Natural killer cell (primary cell): Measurements from ENCODE around the gene LZTR1. TPM values are rescaled to one million over a fixed set of nuclear protein-coding genes. Genes with fewer than 3 reads are reported as not detected.
"Not testable (repeated sequence)": the region's sequence is repeated elsewhere in the genome, so short reads cannot be mapped to it uniquely, and the experiment has no call there.

Source experiments
- ATAC-seq, 3 donors: fragments of 150-1000 bp in 2 of 3; fragments of 200-7000 bp in 1 of 3; cut with Tn5 transposase; 1 replicate in 1 of 3; 2 replicates in 2 of 3; pipeline ENCODE4 v1.10.0; 2021; ENCODE audit warnings: mild to moderate bottlenecking in 2 of 3, moderate library complexity in 2 of 3
- DNase-seq, 2 donors: peaks; one replicate each; pipeline versions ENCODE4 v3.0.0 to v3.0.0-alpha.2; 2013 to 2021; ENCODE audit warnings: mixed read lengths in 1 of 2
- H3K27ac ChIP-seq: one replicate; pipeline ENCODE4 v1.5.1; 2013; ENCODE audit warnings: mild to moderate bottlenecking, low read length
- H3K27me3 ChIP-seq: one replicate; pipeline ENCODE4 v1.6.1; 2013; ENCODE audit warnings: low read length; ENCODE audit not compliant: control insufficient read depth, insufficient read depth
- H3K36me3 ChIP-seq: one replicate; pipeline ENCODE4 v1.6.1; 2013; ENCODE audit warnings: low read length; ENCODE audit not compliant: control insufficient read depth, insufficient read depth
- H3K4me1 ChIP-seq: one replicate; pipeline ENCODE4 v1.6.1; 2013; ENCODE audit warnings: low read length; ENCODE audit not compliant: control insufficient read depth, insufficient read depth
- H3K4me3 ChIP-seq: one replicate; pipeline ENCODE4 v1.5.1; 2013; ENCODE audit warnings: low read length
- H3K9me3 ChIP-seq: one replicate; pipeline ENCODE4 v1.6.1; 2013; ENCODE audit warnings: low read length; ENCODE audit not compliant: control insufficient read depth, insufficient read depth
- H3K27ac Mint-ChIP-seq, 2 donors: one replicate each; pipeline ENCODE4 v1.8.0; 2022; ENCODE audit warnings: mild to moderate bottlenecking in 2 of 2, mixed read lengths in 2 of 2, moderate library complexity in 1 of 2
- H3K27me3 Mint-ChIP-seq, 2 donors: one replicate each; pipeline ENCODE4 v1.8.0; 2022; ENCODE audit warnings: low read depth in 2 of 2, mixed read lengths in 2 of 2
- H3K36me3 Mint-ChIP-seq: one replicate; pipeline ENCODE4 v1.8.0; 2022; ENCODE audit warnings: mixed read lengths
- H3K4me1 Mint-ChIP-seq, 2 donors: one replicate each; pipeline ENCODE4 v1.8.0; 2022; ENCODE audit warnings: mixed read lengths in 2 of 2
- H3K4me3 Mint-ChIP-seq: one replicate; pipeline ENCODE4 v1.8.0; 2022; ENCODE audit warnings: mild to moderate bottlenecking, moderate library complexity, mixed read lengths
- H3K9me3 Mint-ChIP-seq, 2 donors: one replicate each; pipeline ENCODE4 v1.8.0; 2022; ENCODE audit warnings: mixed read lengths in 2 of 2
- CTCF ChIP-seq: fragments of 200-600 bp; IDR thresholded peaks from one replicate; pipeline ENCODE4 v1.8.0; 2022; ENCODE audit warnings: antibody characterized with exemption
- WGBS: methylation state at CpG from one replicate; pipeline ENCODE4 v1.1.7; 2013; ENCODE audit warnings: missing lambda C conversion rate; ENCODE audit not compliant: insufficient coverage; 5-methylcytosine and 5-hydroxymethylcytosine counted together
- intact Hi-C: fragments of 100-400 bp; cut with micrococcal nuclease; formaldehyde crosslinking; loops from one replicate; pipeline ENCODE4 v1.14.2; 2022
- total RNA-seq, 4 donors: library from RNA; stranded (reverse); fragments of 120-200 nt in 1 of 4; gene quantifications; one replicate each; pipeline versions ENCODE4 v1.2.3 to v1.2.4, GENCODE V29; 2013 to 2022

LZTR1 gene
- total RNA-seq, result 10 to 100 TPM; 71.9 to 85.0 (median 82.0) TPM
- 40.0 TPM for total RNA-seq (2013)

- H3K4me3 ChIP-seq, result peak within 1 kb of the TSS; percentile 78
- peaks cover 2 to 3% of the 10 kb centered on the region in 2 donors for H3K9me3 Mint-ChIP-seq
Measured at GRCh38 chr22:20981787-20982562, at the start of gene LZTR1. TSS of gene LZTR1 (plus strand) at chr22:20982297. CDS start at chr22:20982372, 75 bp downstream.

GRCh38 chr22:20933910-20934309 lies 48.2 kb upstream of the LZTR1 start:
- peaks cover 59 to 70% of the 10 kb centered on the region in 2 donors for H3K4me1 Mint-ChIP-seq
- H3K9me3 Mint-ChIP-seq, result no peaks in the 10 kb centered on the region
- no peak for DNase-seq
- peak overlapping the region; percentile 42 to 47 for H3K27ac Mint-ChIP-seq
- intact Hi-C loops, result no loop called here
- no peak overlapping the region for H3K27ac ChIP-seq
- H3K36me3 ChIP-seq, result peaks cover 25% of the 10 kb centered on the region
- WGBS, result 92% methylated on average over 7 of the region's 7 CpGs
- H3K27me3 Mint-ChIP-seq, result no peaks in the 10 kb centered on the region
- no peak for ATAC-seq
- no peaks in the 10 kb centered on the region for H3K9me3 ChIP-seq
- TF ChIP-seq CTCF, result no peak
- peaks cover 14% of the 10 kb centered on the region for H3K4me1 ChIP-seq
- no peak overlapping the region for H3K4me3 ChIP-seq
- H3K4me3 Mint-ChIP-seq, result no peak overlapping the region
- no peaks in the 10 kb centered on the region for H3K27me3 ChIP-seq
- H3K36me3 Mint-ChIP-seq, result peaks cover 5% of the 10 kb centered on the region

More at GRCh38 chr22:20981787-20982562, at the start of gene LZTR1:
- ATAC-seq (peak; percentile 75 to 87 (median 85)), DNase-seq (peak; percentile 77 to 81)
- Histone ChIP-seq H3K4me1 (peaks cover 32% of the 10 kb centered on the region), H3K36me3 (peaks cover 6% of the 10 kb centered on the region), H3K27me3 (no peaks in the 10 kb centered on the region), H3K9me3 (peaks cover 6% of the 10 kb centered on the region), H3K27ac (peak within 1 kb of the TSS; percentile 77)
- WGBS, result under 1% methylated on average over 87 of the region's 87 CpGs
- Mint-ChIP-seq H3K4me1 (peaks cover 27 to 46% of the 10 kb centered on the region in 2 donors), H3K4me3 (peak within 1 kb of the TSS; percentile 92), H3K27me3 (no peaks in the 10 kb centered on the region), H3K27ac (peak within 1 kb of the TSS; percentile 80 to 92), H3K36me3 (no peaks in the 10 kb centered on the region)
- intact Hi-C loops, result loop anchor here (1.0 to 2.0 kb wide), 3 partner anchors 19 to 63 kb away; partner anchors contain the start of gene LRRC74B
- TF ChIP-seq CTCF, result no peak

- H3K27ac ChIP-seq, H3K27me3 ChIP-seq, intact Hi-C loops, H3K4me3 ChIP-seq, H3K27me3 Mint-ChIP-seq, H3K4me3 Mint-ChIP-seq, H3K9me3 Mint-ChIP-seq, H3K9me3 ChIP-seq, H3K36me3 Mint-ChIP-seq, ATAC-seq, DNase-seq: not testable (repeated sequence)
- WGBS, result 93% methylated on average over 9 of the region's 9 CpGs
- peak overlapping the region; percentile 18 to 42 for H3K27ac Mint-ChIP-seq
- peaks cover 60 to 71% of the 10 kb centered on the region in 2 donors for H3K4me1 Mint-ChIP-seq
- Histone ChIP-seq H3K36me3 (peaks cover 25% of the 10 kb centered on the region), H3K4me1 (peaks cover 14% of the 10 kb centered on the region)
Measured at GRCh38 chr22:20935049-20935448, 47.0 kb upstream of the LZTR1 start.

GRCh38 chr22:20935780-20936539 lies 46.1 kb upstream of the LZTR1 start:
- H3K27me3 Mint-ChIP-seq, H3K27ac ChIP-seq, H3K9me3 Mint-ChIP-seq, H3K36me3 Mint-ChIP-seq, H3K9me3 ChIP-seq, ATAC-seq, H3K27me3 ChIP-seq, intact Hi-C loops, H3K4me3 ChIP-seq, H3K4me3 Mint-ChIP-seq, DNase-seq: not testable (repeated sequence)
- H3K36me3 ChIP-seq, result peaks cover 25% of the 10 kb centered on the region
- Mint-ChIP-seq H3K27ac (peak overlapping the region; percentile 18 to 27), H3K4me1 (peaks cover 65 to 75% of the 10 kb centered on the region in 2 donors)
- WGBS, result 96% methylated on average over 11 of the region's 11 CpGs
- H3K4me1 ChIP-seq, result peaks cover 16% of the 10 kb centered on the region
